HG03521 (cell line): Measurements from ENCODE around the gene UTP4.

Experiments
- ATAC-seq: cut with Tn5 transposase; IDR thresholded peaks from one replicate; pipeline ENCODE4 v1.9.1; 2021; ENCODE audit warnings: mild to moderate bottlenecking, moderate library complexity; ENCODE audit not compliant: unreplicated experiment

Gene UTP4

GRCh38 chr16:69201291-69201690 lies 68.8 kb downstream of the UTP4 start:
- no peak for ATAC-seq

- no peak for ATAC-seq
Measured at GRCh38 chr16:69201787-69202186, 69.3 kb downstream of the UTP4 start.

GRCh38 chr16:69204172-69204571 lies 71.7 kb downstream of the UTP4 start:
- ATAC-seq, result no peak

- ATAC-seq, result no peak
Measured at GRCh38 chr16:69209735-69210134, 77.3 kb downstream of the UTP4 start.

GRCh38 chr16:69217433-69217832 lies 85.0 kb downstream of the UTP4 start:
- ATAC-seq, result no peak
